ENCODE results near the gene RPS6KA2.

Gene RPS6KA2

DNA sequence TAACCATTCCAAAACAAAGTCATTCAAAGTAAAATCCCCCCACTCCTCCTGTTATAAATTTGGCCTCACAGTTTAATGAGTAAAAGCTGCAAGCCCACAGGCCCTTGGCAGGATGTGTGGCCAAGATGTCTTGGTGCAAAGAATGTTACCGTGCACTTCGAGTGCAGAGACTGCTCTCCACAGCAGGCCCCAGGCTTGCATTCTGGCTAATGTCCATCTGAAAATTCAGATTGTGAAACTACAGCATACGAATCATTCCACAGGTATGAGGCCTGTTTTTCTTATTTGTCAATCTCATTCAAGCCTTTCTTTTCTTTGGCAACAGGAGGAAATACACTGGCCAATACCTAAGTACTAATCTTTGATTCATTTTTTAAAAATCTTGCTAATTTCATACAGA, 7.1 kb downstream of the RPS6KA2 start:
- H3K27me3 Mint-ChIP-seq, result peaks cover 15% of the 10 kb centered on the region
- DNase-seq, result no peak

DNA sequence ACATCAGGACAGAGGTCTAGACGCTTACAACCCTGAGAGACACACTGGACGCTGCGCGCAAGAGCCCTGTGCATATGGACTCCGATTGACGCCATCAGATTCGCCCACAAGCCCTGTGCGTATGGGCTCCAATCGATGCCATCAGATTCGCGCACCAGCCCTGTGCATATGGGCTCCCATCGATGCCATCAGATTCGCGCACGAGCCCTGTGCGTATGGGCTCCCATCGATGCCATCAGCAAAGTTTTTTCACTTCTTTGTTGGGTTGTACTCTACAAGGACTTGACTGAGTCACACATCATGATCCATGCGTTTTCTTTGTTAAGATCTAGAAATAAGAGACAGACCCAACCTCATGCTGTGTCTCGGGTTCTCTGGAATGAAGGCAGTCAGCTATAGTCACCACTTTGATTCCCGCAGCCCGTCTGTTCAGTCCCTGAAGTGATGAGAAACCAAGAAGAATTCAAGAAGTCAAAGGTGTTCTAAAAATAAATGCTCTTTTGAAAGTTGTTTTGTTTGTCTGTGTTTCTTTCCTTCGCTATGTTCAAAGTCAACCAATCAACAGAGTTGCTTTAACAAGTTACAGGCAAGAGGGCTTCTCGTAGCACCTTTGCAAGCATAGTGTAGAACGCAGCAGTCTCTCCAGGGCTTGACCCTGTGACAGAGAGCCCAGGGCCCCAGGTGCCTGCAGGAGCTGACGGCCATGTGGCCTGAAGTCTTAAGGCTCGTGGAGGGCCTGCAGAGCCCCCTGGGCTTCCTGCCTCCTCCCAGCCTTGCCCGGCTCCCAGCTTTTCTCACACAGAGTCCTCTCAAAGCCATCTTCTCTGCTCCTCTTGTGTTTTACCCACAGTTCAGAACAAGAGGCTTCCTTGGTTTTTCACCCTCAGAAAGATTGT, 7.9 kb downstream of the RPS6KA2 start:
- peaks cover 14% of the 10 kb centered on the region for H3K27me3 Mint-ChIP-seq
- no peak overlapping the region for H3K27ac Mint-ChIP-seq
- no peak for DNase-seq
- no peaks in the 10 kb centered on the region for H3K9me3 Mint-ChIP-seq
- H3K4me1 Mint-ChIP-seq (ENCODE audit: low read depth), result no peaks in the 10 kb centered on the region
- H3K36me3 Mint-ChIP-seq (ENCODE audit: low read depth), result no peaks in the 10 kb centered on the region
- no peak overlapping the region for H3K4me3 Mint-ChIP-seq

More for the DNA sequence above, 7.1 kb downstream of the RPS6KA2 start:
- no peaks in the 10 kb centered on the region for H3K36me3 Mint-ChIP-seq (ENCODE audit: low read depth)
- no peak overlapping the region for H3K27ac Mint-ChIP-seq
- H3K9me3 Mint-ChIP-seq, result no peaks in the 10 kb centered on the region
- no peaks in the 10 kb centered on the region for H3K4me1 Mint-ChIP-seq (ENCODE audit: low read depth)
- no peak overlapping the region for H3K4me3 Mint-ChIP-seq

DNA sequence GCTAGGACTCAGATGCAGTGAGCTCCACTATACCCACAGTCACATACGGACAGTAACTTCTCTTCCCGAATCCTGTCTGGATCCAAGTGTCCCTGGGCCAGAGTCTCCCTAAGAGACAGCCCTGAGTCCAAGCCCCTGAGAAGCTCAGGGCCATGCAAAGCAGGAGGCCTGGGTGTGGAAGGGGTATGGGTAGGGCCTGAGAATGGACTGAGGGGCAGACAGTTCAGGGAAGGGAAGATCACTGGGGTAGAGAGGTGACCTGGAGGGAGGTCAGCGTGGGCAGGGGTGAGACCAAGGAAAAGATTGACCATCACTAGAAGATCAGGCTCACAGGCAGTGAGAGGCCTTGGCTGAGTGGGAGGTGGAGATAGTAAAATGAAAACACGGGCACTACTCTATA, 8.8 kb downstream of the RPS6KA2 start:
- Mint-ChIP-seq H3K27me3 (peaks cover 11% of the 10 kb centered on the region), H3K27ac (no peak overlapping the region), H3K4me3 (no peak overlapping the region)

DNA sequence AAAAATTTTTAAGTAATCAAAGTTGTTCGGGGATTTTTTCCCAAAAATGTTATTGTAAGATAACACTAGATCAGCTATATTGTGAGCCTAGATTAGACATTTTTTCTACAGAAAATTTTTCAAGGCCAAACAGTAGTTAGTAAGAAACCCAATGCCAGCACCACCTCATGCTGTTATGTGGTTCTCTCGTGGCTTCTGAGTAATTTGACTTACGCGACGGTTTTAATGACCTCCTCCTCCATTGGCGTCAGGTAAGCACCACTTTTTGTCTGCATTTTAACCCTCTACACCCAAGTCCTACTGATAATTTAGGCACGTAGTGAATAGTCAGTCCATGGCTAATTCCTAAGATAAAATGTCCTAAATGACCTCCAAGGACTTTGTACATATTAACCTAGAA, 9.7 kb downstream of the RPS6KA2 start:
- no peak overlapping the region for H3K4me3 Mint-ChIP-seq
- H3K4me1 Mint-ChIP-seq (ENCODE audit: low read depth), result no peaks in the 10 kb centered on the region
- no peak overlapping the region for H3K27ac Mint-ChIP-seq
- DNase-seq, result no peak
- H3K36me3 Mint-ChIP-seq (ENCODE audit: low read depth), result no peaks in the 10 kb centered on the region
- peaks cover 6% of the 10 kb centered on the region for H3K27me3 Mint-ChIP-seq
- H3K9me3 Mint-ChIP-seq, result no peaks in the 10 kb centered on the region

More for the DNA sequence above, 8.8 kb downstream of the RPS6KA2 start:
- no peaks in the 10 kb centered on the region for H3K36me3 Mint-ChIP-seq (ENCODE audit: low read depth)
- no peaks in the 10 kb centered on the region for H3K9me3 Mint-ChIP-seq
- no peak for DNase-seq
- no peaks in the 10 kb centered on the region for H3K4me1 Mint-ChIP-seq (ENCODE audit: low read depth)

DNA sequence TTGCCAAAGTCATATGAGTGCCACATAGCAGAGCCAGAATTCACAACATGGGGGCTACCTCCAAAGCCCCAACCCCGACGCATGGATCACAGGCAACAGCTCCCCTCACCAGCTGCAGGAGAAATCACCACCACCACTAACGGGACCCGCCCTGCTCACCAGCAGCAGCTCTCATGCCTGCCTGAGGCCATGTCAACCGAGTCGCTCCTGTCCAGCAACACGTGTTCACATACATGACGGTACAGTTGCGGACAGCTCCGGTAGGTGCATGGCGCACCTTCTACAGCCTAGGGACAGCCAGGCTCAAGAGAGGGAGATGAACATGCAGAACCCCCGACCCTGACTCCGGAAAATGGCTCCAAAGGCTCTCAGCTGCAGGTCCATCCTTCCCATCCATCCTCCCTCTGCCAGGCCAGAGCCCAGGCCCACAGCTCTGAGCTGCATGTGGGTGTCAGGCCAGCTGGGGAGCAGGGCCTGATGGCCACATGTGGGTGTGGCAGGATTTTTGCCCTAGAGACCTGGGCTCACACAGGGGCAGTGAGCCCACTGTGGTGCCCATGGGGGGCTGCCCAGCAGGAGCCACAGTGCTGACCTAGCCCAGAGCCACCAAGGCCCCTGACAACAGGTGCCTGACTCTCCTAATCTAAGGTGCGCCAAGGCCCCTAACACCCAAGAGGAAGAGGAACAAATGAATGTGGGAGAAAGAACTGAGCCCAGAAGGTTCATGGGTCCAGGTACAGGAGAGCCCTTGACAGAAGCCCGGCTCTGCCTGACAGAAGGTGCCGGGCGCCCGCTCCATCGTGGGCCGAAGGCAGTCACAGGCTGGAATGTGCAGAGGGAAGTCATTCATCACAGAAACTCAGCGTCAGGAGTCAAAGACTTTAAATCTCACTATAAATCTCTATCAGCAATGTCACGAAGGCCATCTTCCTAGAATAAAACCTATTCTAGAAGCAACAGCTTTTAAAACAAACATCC, 10.5 kb downstream of the RPS6KA2 start:
- Mint-ChIP-seq H3K36me3 (ENCODE audit: low read depth) (no peaks in the 10 kb centered on the region), H3K27ac (no peak overlapping the region), H3K9me3 (no peaks in the 10 kb centered on the region), H3K4me3 (no peak overlapping the region), H3K27me3 (peaks cover under 1% of the 10 kb centered on the region), H3K4me1 (ENCODE audit: low read depth) (no peaks in the 10 kb centered on the region)
- peak; percentile 9 for DNase-seq

DNA sequence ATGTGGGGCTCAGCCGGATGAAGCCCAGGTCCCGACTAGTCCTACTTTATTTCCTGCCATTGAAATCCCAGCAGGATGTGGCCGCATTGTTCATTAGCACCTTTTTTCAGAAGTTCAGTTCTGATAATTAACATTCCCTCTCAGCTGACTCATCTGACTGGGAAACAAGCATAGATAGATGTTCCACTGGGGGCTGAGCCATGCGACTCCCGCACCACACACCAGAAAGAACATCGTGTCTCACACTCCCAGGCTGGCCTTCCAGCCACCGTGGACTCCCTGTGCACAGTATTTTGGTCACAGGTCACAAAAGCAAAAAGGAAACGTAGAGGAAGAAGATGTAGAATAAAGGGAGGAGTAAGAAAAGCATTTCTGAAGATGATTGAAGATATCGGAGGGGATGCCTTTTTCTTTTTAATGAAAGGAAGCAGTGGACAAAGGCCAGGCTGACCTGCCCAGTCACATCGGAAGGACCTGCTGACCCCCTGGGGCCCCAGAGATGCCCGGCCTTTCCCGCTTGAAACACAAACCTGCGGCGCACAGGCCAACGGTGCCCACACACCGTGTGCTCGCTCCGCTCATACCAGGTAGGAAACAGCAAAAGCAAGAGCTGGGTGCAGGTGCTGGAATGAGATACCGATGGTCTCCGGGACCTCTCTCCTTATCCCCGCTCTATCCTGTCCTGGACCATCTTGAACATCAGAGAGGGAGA, 11.8 kb downstream of the RPS6KA2 start:
- peak; percentile 9 for DNase-seq
- H3K4me1 Mint-ChIP-seq (ENCODE audit: low read depth), result no peaks in the 10 kb centered on the region

DNA sequence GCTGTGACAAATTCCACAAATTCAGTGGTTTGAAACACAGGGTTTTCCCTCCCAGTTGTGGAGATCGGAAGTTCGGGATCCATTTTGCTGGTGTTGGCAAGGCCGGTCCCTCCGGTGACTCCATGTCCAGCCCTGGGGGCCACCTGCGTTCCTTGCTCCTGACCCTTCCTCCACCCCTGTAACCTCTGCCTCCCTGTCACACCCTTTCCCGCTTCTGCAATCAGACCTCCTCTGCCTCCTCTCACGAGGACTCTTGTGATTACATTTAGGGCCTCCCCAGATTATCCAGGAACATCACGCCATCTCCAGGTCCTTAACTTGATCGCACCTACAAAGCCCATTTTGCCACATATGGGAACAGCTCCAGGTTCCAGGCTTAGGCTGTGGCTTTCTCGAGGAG, 12.5 kb downstream of the RPS6KA2 start:
- Mint-ChIP-seq H3K9me3 (no peaks in the 10 kb centered on the region), H3K4me1 (ENCODE audit: low read depth) (no peaks in the 10 kb centered on the region), H3K36me3 (ENCODE audit: low read depth) (no peaks in the 10 kb centered on the region), H3K27me3 (no peaks in the 10 kb centered on the region), H3K4me3 (no peak overlapping the region), H3K27ac (no peak overlapping the region)
- DNase-seq, result no peak

More for the DNA sequence above, 11.8 kb downstream of the RPS6KA2 start:
- Mint-ChIP-seq H3K27me3 (no peaks in the 10 kb centered on the region), H3K27ac (no peak overlapping the region), H3K9me3 (no peaks in the 10 kb centered on the region), H3K4me3 (no peak overlapping the region), H3K36me3 (ENCODE audit: low read depth) (no peaks in the 10 kb centered on the region)

DNA sequence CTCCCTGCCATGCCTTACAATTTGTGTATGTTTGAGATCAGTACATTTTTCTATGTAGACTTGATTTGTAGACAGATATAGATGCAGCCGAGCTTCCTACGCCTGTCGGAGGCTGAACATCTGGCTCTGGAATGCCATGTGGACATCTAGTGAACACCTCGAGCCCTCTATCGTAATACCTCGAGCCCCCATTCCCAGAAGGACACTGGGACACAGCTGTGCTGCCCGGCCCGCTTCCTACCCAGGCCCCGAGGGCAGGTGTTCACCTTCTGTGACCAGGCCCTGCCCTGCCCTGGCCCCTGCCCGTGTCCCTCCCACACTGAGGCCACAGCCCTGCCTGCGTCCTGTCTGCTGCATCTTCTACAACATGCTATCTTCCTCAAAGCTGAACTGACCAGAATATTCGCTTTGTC, 12.9 kb downstream of the RPS6KA2 start:
- DNase-seq, result peak; percentile 6
- Mint-ChIP-seq H3K9me3 (no peaks in the 10 kb centered on the region), H3K4me1 (ENCODE audit: low read depth) (no peaks in the 10 kb centered on the region), H3K36me3 (ENCODE audit: low read depth) (no peaks in the 10 kb centered on the region), H3K27ac (no peak overlapping the region), H3K4me3 (no peak overlapping the region), H3K27me3 (no peaks in the 10 kb centered on the region)

DNA sequence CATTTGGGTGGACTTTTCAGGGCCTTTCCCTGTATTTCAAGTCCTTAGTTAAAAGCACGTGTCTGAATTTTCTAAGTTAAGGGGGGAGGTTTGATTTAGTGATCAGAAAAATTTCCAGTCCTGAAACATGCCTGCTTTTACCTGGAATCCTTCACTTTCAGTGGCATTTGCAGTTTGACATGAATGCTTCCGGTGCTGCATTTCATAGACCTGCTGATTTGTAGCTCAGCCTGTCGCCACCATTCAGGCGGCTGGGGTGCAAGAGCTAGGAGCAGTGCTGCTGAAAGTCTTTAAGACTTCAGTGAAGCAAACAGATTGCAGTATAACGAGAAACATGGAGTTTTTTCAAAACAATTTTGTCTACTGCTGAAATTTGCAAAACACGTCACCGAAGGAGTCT, 14.0 kb downstream of the RPS6KA2 start:
- Mint-ChIP-seq H3K27ac (no peak overlapping the region), H3K4me1 (ENCODE audit: low read depth) (no peaks in the 10 kb centered on the region), H3K36me3 (ENCODE audit: low read depth) (no peaks in the 10 kb centered on the region), H3K9me3 (no peaks in the 10 kb centered on the region), H3K27me3 (no peaks in the 10 kb centered on the region), H3K4me3 (no peak overlapping the region)
- peak; percentile 5 for DNase-seq

DNA sequence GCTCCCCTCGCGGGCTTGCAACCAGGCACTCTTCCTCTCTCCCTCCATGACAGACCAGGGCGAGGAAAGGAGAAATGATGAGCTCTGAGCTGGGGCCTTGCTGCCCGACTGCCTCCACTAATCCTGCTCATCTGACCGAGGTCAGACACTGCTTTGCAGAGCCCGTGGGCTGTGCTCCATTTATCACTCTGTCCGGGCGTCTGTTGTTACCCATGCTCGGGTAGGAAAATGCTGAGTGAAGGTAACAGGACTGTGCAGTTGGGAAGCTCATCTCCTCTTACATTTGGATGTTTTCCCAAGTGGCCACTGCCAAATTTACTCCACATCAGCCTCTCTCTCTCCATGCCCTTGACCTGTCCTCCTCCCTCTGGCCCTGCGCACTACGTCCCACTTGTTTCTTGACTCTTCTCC, 14.6 kb downstream of the RPS6KA2 start:
- Mint-ChIP-seq H3K36me3 (ENCODE audit: low read depth) (no peaks in the 10 kb centered on the region), H3K9me3 (no peaks in the 10 kb centered on the region), H3K27ac (no peak overlapping the region), H3K4me1 (ENCODE audit: low read depth) (no peaks in the 10 kb centered on the region), H3K27me3 (no peaks in the 10 kb centered on the region), H3K4me3 (no peak overlapping the region)
- DNase-seq, result peak; percentile 8

DNA sequence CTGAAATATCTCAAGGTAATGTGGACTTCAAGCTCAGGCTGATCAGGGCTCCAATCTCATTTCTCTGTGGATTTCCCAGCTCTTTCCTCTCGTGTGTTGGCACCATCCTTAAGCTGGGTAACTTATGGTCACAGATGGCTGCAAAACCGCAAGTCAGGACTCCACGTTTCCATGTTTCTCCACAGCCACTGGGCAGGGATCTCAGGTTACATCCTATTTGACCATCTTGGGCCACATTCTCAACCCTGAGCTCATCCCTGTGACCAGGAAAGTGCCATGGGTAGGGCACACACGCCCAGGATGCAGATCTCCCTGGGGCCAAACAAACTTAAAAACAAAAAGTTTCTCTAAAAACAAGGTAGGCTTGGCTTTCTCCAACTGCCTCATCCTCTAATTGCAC, 15.4 kb downstream of the RPS6KA2 start:
- Mint-ChIP-seq H3K27ac (peak overlapping the region; percentile 2), H3K36me3 (ENCODE audit: low read depth) (no peaks in the 10 kb centered on the region), H3K4me3 (no peak overlapping the region), H3K27me3 (no peaks in the 10 kb centered on the region), H3K9me3 (no peaks in the 10 kb centered on the region), H3K4me1 (ENCODE audit: low read depth) (no peaks in the 10 kb centered on the region)
- peak; percentile 1 for DNase-seq

DNA sequence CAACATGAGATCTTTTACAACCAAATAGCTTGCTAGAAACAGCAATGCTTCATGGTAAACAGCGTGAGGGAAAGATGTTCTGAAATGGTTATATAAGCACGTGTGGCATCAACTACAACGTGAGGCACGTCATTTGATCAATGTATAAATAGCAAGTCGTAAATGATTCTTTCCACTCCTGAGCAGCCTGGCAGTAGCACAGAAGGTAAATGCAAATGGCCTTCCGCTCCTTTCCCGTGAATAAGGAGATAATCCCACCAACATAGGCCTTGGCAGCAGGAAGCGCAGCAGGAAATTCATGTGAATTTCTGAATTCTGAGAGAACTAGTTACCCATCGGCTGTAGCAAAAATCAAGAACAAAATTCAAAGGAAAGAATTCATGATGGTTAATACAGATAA, 17.0 kb downstream of the RPS6KA2 start:
- DNase-seq, result no peak
- Mint-ChIP-seq H3K36me3 (ENCODE audit: low read depth) (no peaks in the 10 kb centered on the region), H3K4me3 (no peak overlapping the region), H3K27me3 (no peaks in the 10 kb centered on the region), H3K4me1 (ENCODE audit: low read depth) (no peaks in the 10 kb centered on the region), H3K9me3 (no peaks in the 10 kb centered on the region), H3K27ac (no peak overlapping the region)

DNA sequence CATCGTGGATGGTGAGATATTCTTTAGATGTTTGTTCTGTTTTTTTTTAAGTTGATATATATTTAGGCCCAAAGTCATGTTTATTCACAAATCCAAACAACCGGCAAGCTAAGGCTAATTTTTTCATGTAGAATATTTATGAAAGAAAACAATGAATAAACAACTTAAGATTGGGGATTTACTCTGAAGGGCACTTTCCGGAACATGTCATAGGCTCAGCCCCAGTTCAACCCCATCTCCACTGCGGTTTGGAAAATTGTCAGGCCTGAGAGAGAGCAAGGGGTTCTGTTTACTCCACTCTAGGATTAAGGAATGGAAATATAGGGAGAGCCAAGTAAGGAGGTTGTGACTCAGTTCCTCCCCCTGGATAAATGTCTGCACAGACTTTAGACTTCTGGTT, 18.3 kb downstream of the RPS6KA2 start:
- H3K9me3 Mint-ChIP-seq, result no peaks in the 10 kb centered on the region
- H3K27ac Mint-ChIP-seq, result no peak overlapping the region
- no peak for DNase-seq
- H3K36me3 Mint-ChIP-seq (ENCODE audit: low read depth), result no peaks in the 10 kb centered on the region
- H3K4me3 Mint-ChIP-seq, result no peak overlapping the region
- no peaks in the 10 kb centered on the region for H3K27me3 Mint-ChIP-seq
- H3K4me1 Mint-ChIP-seq (ENCODE audit: low read depth), result no peaks in the 10 kb centered on the region

DNA sequence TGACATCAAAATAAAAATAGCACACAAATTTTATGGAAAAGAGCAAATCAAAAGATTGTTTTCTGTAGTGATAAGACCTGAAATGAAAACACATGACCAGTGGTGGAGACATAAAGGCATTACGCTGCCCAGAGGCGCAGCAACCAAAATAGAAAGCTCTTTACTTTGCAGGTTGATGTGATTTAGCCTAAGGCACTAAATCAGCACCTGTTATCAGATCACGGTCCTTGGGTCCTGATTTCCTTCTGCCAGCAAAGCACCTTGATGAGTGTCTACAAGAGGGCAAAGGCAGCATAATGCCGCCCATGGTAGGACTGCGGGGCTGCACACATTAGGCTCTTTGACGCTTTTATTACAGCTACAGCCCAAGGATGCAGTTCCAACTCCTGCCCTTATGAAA, 21.3 kb downstream of the RPS6KA2 start:
- Mint-ChIP-seq H3K4me1 (ENCODE audit: low read depth) (no peaks in the 10 kb centered on the region), H3K27ac (no peak overlapping the region), H3K27me3 (no peaks in the 10 kb centered on the region), H3K4me3 (no peak overlapping the region), H3K9me3 (no peaks in the 10 kb centered on the region), H3K36me3 (ENCODE audit: low read depth) (no peaks in the 10 kb centered on the region)
- DNase-seq, result no peak

Measured in activated T-cell treated with anti-CD3 and anti-CD28 coated beads, Interleukin-2, amount 50 U/mL, for 24 hours (primary cell).